Activated naive CD4-positive, alpha-beta T cell (primary cell): ENCODE data around the gene MEI1.
A peak's percentile ranks its signal among the peaks of the same experiment; 100 is the strongest.

ENCODE experiments used
- DNase-seq, 4 experiments: peaks; one replicate each; lab custom pipeline; 2025; lab: John Stamatoyannopoulos, UW

MEI1 gene

DNA sequence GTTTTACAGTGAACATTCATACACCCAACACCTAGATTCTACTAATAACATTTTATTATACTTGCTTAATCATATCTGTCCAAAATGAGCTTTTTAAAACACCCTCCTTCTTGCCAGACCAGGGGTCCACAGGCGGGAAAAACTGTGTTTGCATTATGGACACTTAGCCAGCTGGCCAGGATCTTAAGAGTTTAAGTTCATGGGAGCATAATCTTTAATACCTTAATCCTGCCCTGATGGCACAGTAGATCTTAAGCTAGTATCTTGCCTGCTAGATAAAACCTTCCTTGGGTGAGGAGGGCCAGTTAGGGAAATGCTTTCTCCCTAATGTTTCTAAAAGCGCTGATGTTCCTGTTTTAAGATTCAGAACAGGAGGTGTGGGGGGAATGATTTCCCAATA, 88.0 kb downstream of the MEI1 start:
- no peak for DNase-seq

DNA sequence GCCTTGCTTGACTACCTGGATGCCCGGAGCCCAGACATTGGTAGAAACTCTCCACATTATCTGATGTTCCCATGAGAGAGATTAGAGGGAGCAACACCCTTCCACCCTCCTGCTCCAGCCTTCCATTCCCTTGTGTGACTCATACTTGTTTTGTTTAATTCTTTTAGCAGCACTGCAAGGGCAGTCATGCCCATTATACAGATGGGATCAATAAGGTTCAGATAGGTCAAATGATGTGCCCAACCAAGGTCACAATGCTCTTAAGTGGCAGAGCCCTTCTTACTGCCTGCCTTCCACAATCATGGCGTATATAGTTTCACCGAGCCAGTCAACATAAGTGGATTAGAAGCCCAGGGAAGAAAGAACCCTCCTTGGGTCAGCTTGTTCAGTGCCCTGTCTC, 94.6 kb downstream of the MEI1 start:
- no peak for DNase-seq

DNA sequence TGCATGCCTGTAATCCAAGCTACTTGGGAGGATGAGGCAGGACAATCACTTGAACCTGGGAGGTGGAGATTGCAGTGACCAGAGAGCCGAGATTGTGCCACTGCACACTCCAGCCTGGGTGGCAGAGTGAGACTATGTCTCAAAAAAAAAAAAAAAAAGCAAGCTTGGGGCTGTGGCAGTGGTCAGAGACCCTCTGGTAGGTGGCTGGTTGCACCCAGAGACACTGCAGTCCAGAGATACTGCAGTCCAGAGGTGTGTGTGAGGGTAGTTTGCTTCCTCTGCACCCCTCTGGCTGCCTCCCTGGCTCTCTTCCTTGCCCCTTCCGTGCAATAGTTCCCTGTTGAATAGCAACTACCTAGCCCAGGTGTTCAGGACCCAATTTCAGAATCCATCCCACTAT, 99.4 kb downstream of the MEI1 start:
- no peak for DNase-seq

DNA sequence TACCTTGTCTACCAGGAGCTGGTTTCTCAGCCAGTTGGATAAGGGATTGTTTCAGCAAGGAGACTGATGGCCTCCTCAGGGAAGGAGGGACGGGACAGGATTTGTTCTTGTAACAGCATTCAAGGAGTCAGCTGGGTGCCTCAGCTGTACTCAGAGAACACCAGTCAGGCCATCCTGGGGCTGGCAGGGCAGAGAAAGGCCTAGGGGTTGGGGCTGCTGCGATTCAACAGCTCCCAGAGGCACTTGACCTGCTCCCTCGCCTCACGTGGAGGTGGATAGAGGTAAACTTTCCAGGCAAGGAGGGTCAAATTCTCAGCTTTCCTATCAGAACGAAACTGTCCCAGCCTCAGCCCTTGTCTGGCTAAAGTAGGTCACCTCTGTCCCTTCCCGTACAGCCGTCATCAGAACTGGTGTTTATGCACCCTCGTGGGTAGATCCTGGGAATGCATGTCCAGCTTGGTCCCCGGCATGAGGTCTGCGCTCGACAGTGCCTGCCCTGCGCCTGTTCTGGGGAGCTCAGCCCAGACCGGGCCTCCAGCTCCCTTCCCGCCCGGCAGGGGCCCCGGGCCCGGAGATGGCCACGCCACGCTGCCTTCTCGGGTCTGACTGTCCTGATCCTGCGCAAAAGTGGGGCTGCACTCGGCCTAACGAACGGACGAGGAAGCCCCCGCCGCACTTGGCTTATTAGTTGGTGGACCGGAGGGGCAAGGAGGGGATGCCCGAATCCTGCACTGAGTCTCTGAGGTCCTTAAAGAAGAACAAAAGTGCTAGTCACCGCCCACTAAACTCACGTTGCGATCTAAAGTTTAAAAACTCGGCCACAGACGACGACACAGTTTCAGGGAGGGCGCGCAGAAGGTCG, 100.4 kb downstream of the MEI1 start:
- peak in 1 of 4 experiments; percentile 37 for DNase-seq

DNA sequence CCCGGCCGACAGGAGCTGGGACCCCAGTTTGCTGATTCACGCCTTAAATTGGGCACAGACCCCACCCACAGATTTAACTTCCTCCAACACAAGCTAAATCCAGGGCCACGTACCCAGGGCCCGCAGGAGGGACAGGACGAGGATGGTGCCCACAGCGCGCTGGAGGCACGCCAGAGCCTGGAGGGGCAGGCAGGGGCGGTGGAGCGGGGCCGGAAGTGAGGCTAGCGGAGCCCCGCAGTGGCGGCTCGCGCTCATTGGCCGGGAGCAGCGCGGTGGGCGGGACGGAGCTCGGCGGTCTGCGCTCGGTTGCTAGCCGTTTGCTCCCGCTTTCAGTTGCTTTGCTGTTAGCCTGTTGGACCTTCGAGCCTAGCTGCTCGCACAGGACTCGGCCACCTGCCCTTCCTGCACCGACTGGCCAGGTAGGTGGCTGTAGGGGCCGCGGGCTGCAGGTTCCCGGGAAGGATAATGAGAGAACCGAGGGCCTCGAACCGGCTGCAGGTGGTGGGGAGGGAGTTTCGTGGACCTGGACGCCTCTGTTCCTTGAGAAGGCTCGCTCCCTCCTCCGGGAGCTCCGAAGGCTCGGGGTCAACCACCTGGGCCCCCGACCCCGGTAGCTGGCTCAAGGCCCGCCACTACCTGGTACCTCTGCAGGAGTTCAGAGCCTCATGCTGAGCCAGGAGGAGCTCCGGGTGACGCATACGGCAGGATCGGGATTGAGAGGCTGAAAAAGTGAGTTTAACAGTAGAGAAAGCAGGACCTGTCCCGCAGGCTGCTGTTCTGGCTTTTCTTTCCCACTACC, 101.2 kb downstream of the MEI1 start, which contains the start of gene CCDC134:
CCDC134 (plus strand) TSS at position 332 of the 799 bp plus-strand sequence. CDS start 8,212 bp downstream, outside the sequence.
- DNase-seq, result peak; percentile 70 to 91 (median 80)

DNA sequence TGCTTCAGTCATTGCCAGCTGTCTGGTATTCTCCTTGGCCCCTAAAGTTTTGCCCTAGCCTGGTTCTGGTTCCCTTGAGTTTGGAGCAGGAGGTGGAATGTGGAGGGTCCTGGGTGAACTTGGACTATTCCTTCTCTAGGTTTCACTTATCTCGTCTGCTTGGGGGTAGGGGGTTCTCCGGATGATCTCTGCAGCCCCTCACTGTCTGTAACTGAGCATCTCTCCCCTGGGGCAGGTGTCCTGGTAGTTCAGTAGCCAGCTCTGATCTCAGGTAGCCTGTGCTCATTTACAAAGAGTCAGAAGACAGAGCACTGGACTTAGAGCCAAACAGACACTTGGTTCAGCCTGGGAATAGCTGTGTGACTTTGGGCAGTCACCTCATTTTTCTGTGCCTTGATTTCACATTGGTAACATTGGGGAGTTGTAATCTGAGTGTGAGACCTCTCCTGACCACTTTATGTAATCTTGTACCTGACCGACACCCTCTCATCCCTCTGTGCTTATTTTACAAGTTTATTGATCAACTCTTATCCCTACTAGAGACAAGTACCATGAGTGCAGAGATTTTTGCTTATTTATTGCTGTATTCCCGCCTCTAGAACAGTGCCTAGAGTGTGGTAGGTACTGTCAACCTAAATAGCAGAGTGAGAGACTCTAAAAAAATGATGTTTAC, 102.0 kb downstream of the MEI1 start:
- no peak for DNase-seq

DNA sequence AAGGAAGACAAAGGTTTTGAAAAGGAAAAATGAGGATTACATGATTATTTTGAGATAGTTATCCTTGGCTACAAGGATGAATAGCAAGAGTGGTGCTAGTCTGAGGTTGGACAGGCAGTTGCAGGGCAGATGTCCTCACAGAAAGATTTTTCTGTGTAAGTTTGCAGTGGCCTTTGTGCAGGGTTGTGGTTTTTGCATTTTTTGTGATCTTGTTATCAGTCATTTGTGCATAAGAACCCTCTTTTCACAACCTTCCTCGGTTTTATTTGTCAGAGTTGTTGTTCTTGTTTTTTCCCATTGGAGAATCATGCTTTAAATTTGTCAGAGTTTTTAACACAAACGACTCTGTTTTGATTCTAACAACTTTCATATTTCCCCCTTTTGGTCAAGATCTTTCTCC, 102.6 kb downstream of the MEI1 start:
- DNase-seq, result no peak

DNA sequence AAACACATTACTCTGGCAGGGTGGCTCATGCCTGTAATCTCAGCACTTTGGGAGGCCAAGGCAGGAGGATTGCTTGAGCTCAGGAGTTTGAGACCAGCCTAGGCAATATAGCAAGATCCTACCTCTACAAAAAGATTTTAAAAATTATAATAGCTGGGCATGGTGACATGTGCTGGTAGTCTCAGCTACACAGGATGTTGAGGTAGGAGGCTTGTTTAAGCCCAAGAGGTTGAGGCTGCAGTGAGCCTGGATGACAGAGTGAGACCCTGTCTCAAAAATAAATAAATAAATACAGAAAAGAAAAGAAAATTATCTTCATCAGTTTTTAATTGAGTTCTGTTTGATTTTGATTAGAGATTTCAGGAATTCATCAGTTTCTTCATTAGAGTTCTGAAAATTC, 106.3 kb downstream of the MEI1 start:
- no peak for DNase-seq

DNA sequence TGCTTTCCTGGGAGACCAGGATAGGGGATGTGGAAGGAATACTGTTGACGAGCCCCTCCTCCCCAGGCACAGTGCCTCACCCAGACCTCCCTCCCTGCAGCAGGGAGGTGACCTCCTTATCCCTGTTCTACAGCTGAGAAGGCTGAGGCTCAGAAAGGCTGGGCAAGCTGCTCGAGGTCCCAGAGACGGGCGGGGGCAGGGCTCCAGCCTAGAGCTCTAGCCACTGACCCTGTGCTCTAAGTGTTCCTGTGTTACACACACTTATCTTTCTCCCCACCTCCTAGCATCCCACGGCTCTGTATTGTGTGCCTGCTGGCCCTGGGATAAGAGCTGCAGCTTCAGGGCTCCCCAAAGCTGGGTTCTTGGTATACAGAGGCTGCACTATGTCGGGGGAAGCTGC, 109.1 kb downstream of the MEI1 start:
- DNase-seq, result no peak

DNA sequence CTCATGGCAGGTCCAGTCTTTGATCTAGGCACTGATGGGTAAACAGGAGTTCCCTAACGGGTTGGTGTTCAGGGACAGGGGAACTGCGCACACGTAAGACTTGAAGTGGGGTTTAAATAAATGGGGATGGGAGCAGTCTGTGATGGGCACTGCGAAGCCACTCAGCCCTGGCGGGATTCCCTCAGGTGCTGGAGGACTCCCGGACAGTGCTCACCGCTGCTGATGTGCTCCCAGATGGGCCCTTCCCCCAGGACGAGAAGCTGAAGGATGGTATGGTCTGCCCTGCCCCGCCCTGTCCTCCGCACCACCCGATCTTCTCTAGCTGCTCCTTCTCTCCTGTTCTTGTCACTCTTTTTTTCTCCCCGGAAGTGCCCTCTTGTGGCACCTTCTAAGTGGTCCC, 110.7 kb downstream of the MEI1 start:
- no peak for DNase-seq

DNA sequence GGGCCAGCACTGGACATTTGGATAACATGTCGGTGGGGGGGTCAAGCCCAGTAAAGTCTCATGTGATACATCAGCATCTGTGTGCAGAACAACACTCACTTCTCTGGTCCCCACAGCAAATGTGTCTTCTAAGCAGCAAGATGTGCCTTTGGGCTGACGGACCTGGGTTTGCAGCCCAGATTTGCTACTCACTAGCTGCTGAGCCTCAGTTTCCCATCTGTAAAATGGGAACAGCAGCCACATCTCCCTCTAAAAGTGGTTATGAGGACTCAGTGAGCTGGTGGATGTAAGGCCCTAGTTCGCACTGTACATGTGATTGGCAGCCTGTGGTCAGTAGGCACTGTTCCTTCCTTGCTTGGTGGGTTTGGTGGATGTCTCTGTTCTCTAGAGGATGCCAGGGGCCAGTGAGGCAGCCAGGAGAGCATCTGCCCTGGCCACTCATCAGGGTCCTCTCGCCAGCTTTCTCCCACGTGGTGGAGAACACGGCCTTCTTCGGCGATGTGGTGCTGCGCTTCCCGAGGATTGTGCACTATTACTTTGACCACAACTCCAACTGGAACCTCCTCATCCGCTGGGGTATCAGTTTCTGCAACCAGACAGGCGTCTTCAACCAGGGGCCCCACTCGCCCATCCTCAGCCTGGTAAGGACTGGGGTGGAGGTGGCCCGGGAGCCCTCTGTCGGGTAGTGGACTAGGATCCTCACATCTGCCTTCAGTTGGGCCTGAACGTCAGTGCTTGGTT, 113.7 kb downstream of the MEI1 start:
- DNase-seq, result no peak

DNA sequence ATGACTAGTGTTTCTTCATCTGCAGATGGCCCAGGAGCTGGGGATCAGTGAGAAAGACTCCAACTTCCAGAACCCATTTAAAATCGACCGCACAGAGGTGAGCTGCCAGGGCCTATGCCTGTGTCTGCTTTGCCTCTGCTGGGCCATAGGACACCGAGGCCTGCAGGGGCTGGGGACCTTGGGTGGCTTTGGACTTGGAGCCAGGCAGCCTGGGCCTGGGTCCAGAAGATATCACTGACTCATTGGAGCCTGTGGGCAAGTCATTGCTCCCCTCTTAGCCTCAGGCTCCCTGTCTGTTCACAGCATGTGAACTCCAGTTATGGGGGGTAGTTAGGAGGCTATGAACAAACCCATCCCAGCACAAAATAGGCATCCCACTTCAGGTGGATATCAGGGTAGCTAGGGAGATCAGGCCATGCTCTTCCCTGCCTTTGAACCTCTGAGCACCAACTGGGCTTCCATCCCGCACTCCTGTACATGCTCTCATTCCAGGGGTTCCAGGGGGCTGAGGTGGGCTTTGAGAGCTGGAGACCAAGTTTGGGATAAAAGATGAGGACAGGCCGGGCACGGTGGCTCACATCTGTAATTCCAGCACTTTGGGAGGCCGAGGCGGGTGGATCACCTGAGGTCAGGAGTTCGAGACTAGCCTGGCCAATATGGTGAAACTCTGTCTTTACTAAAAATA, 114.6 kb downstream of the MEI1 start:
- DNase-seq, result no peak

DNA sequence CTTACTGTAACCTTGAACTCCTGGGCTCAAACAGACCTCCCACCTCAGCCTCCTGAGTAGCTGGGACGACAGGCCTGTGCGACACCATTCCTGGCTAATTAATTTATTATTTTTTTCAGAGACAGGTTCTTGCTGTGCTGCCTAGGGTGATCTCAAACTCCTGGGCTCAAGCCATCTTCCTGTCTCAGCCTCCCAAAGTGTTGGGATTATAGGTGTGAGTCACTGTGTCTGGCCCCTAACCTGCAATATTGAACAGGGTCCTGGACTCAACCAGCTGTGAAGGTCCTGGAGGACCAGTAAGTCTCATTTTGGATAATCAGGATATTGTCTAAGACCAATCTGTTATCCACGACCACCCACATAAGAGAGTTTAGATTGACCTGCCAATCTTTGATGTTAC, 116.4 kb downstream of the MEI1 start:
- DNase-seq, result no peak

DNA sequence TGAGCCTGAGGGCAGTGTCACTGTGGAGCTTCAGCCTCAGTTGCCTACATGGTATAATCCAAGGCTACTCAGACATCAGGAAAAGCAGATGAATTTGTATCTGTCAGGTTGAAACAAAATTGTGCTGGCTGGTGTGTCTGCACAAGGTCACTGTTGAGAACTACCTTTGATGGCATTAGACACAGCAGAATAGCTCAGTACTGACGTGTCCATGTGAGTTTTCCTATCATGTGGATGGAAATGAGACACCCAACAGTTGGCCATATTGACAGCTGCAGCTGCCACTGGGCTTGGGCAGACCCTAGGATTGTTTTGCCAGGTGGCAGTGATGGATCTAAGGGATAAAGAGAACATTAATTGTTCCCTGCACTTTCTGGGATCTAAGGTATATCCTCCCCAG, 116.9 kb downstream of the MEI1 start:
- DNase-seq, result no peak

DNA sequence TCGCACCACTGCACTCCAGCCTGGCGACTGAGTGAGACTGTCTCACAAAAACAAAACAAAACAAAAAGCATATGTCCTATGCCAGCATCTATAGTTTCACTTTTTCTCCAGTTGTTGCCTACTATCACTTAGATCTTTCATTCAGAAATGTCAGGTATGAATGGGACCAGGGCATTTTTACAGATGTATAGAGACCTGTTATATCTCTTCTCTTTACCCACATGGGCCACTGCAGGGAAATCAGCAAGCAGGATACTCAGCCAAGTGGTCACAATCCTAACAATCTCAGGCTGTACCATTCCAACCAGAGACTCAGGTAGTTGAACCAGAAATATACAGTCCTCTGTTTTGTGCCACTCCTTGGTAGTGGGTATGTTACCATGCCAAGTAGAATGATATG, 117.6 kb downstream of the MEI1 start:
- no peak for DNase-seq

DNA sequence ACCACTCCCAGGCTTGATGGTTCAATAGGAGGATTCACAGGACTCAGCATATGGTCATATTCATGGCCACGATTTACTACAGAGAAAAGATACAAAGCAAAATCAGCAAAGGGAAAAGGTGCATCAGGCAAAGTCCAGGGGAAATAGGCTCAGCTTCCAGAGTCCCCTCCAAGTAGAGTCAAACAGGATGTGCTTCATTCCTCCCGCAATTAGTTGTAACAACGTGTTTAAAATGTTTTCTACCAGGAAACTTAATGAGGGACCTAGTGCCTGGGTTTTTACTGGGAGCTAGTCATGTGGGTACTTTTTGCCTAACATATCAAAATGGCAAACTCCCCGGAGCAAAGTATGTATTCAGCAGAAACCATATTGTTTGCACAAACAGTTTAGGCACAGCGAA, 118.7 kb downstream of the MEI1 start:
- no peak for DNase-seq

DNA sequence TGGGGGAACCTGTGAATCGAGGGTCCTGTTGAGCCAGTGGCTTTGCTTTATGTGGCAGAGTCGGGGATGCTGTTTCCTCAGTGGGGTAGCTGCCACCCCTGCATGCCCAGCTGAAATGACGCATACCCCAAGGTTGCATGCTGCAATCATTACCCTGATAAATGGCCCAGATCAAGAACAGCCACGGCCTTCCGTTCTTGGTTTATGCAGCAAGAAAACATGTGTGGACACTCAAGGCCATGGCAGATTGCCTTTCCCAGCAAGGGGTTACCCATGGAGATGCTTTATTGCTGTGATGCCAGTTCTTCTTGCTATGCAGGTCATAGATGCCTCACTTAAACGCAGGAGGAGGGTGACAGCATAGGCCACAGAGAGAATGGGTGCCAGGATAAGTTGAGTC, 119.3 kb downstream of the MEI1 start:
- DNase-seq, result no peak

DNA sequence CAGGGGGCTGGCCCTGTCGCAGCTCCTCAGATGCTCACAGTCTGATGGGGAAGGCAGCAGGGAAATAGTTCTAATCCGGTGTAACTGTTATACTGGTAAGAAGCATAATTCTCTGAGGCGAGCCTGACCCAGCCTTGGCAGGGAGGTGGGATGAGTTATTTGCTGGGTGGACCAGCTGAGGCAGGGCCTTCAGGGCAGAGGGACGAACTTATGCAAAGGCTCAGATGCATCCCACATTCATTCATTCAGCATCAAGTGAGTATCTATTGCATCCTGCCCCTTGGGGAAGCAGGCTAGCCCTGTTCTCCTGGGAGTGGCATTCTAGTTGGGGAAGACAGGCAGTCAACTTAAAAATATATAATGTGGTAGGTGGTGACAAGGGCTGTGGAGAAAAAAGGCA, 120.0 kb downstream of the MEI1 start:
- no peak for DNase-seq

DNA sequence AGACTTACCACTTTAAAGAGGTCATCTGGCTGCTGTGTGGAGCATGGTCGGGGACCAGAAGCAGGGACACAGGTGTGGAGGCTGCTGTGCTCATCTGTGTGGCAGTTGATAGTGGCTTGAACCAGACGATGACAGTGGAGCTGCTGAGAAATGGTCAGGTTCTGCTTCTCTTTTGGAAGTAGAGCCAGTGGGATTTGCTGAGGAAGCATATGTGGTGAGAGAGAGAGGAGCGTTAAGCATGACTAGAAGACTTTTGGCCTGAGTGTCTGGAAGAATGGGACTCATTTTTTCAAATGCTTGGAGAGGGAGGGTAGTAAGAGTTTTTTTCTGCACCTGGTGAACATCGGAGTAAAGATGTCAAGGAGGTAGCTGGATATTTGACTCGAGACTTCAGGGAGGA, 121.1 kb downstream of the MEI1 start:
- DNase-seq, result no peak

DNA sequence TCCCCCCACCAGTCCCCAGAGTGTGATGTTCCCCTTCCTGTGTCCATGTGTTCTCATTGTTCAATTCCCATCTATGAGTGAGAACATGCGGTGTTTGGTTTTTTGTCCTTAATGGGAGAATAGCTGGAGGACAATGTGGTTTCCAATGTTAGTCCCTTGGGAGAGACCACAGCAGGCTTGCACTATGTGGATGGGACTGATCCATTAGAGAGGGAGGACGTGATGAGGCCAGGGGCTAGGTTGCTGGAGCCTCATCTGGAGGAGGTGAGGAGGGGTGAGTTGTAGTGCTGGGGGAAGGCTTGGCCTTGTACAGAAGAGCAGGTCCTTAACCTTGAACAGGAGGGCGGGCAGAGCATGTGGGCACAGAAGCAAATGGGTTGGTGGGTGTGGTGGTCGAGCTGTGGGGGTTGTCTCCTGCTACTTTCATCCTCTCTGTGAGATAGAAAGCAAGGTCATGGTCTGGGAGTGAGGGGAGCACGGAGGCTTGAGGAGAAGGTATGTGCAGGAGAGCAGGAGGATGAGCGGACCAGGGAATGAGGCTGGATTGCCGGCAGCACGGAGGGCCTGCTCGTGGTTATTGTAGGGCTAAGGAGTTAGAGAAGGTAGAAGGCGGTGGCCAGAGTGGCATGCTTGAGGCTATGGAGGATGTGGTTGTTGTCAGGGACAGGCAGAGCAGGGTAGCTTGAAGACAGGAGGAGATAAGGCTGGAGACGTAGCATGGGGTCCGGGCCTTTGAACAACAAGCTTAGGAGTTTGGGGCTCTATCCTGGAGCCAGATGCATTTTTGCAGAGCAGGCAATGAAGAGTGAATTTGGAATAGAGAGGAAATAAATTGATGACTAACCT, 122.4 kb downstream of the MEI1 start:
- DNase-seq, result no peak
